HG03103 (cell line): ENCODE measurements around the gene PHLPP1.

Experiments
- ATAC-seq: cut with Tn5 transposase; IDR thresholded peaks from one replicate; pipeline ENCODE4 v1.9.1; 2021; ENCODE audit warnings: low read depth; ENCODE audit not compliant: unreplicated experiment

PHLPP1 gene

DNA sequence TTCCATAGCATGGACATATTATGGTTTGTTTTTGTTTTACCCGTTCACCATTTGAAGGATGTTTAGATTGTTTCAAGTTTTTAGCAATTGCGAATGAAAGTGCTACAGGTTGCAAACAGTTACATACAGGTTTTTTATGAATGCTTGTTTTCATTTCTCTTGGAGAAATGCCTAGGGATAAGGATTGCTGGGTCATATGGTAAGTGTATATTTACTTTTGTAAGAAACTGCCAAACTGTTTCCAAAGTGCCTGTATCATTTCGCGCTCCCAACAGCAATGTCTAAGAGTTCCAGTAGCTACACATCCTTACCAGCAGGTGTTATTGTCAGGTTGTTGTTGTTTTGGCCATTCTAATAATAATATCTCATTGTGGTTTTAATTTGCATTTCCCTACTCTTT, 251.7 kb downstream of the PHLPP1 start:
- ATAC-seq = no peak

GRCh38 chr18:62973689-62974088, 258.3 kb downstream of the PHLPP1 start:
- ATAC-seq = no peak

- ATAC-seq = no peak
These were observed 259.0 kb downstream of the PHLPP1 start for GRCh38 chr18:62974388-62974787.

DNA sequence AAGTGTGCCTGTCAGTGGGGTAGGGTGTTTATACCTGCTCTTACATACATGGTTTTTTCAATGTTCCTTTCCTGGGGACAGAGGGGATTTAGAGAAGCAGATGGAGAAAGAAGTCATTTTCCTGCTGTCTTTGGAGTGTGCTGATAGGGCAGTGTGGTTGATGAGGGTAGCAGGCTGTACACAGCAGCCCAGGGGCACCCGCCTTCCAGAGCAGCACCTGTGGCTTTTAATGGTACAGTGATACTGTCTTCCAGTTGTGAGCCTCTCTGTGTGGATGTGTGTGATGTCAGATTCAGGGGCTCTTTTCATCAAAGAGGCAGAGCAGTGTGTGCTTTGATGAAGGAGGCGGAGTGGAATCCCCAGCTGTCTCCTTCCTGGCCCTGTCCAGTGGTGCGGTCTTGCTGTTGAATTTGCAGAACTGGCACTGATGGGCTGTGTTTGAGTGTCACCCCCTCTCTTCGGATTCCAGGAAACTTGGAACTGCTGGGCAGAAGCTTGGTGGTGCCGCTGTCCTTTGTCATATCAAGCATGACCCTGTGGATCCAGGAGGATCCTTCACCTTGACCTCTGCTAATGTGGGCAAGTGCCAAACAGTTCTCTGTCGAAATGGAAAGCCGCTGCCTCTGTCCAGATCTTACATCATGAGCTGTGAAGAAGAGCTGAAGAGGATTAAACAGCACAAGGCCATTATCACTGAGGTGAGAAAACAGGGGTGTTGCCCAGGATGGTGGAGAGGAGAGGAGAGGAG, 259.8 kb downstream of the PHLPP1 start:
- ATAC-seq = no peak

- ATAC-seq = no peak
These were observed 260.4 kb downstream of the PHLPP1 start for GRCh38 chr18:62975785-62976184.

DNA sequence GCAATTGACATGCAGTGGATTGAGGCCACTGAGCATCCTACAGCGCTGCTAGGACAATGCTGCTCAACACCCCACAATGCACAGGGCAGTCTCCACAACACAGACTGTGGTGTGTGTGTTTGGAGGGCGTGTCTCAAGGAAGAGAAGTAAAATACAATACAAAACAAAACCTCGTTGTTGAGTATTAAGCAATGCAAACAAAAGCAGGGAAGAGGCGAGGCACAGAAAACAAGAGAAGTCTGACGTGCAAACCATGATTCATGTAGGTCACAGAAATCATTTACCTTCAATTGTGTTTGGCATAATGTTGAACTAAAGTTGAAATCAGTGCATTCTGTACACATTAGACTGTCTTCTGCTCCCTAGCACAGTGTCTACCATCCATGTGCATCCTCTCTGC, 260.9 kb downstream of the PHLPP1 start:
- no peak for ATAC-seq

DNA sequence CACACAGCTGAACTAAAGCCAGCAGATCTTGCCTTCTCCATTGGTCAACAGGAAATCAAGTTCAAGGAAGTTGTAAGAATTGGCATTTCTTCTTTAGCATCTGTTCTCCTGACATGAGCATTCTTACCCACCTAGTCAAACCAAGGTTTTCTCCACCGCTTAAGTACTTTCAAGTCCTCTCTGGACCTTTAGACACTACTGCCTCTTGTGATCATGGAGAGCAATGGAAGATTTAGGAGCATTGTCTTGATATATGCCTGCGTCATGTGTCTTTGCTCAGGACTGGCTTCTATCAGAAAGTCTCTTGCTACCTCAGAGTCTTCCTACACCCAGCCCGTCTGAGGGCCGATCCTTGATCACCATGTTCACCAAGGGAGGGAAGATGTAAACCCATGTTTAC, 262.2 kb downstream of the PHLPP1 start:
- ATAC-seq = no peak

DNA sequence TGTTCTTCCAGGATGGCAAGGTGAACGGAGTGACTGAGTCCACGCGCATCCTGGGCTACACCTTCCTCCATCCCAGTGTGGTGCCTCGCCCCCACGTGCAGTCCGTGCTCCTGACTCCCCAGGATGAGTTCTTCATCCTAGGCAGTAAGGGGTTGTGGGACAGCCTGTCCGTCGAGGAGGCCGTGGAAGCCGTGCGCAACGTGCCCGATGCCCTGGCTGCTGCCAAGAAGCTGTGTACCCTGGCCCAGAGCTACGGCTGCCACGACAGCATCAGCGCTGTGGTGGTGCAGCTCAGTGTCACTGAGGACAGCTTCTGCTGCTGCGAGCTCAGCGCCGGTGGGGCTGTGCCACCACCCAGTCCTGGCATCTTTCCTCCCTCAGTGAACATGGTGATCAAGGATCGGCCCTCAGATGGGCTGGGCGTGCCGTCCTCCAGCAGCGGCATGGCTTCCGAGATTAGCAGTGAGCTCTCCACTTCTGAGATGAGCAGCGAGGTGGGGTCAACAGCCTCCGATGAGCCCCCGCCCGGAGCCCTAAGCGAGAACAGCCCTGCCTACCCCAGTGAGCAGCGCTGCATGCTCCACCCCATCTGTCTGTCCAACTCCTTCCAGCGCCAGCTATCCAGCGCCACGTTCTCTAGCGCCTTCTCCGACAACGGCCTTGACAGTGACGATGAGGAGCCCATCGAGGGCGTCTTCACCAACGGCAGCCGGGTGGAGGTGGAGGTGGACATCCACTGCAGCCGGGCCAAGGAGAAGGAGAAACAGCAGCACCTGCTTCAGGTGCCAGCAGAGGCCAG, 263.1 kb downstream of the PHLPP1 start:
- ATAC-seq = no peak

DNA sequence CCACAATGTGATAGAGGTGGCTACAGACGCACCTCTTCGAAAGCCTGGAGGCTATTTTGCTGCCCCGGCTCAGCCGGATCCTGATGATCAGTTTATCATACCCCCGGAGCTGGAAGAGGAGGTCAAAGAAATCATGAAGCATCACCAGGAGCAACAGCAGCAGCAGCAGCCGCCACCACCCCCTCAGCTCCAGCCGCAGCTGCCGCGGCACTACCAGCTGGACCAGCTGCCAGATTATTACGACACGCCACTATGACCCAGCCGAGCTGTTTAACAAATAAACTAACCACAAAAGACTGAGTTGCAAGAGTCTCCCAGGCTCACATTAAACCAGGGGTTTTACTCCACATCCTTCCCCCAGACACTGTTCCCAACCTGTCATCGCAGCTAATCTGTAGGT, 263.8 kb downstream of the PHLPP1 start:
- ATAC-seq = no peak

DNA sequence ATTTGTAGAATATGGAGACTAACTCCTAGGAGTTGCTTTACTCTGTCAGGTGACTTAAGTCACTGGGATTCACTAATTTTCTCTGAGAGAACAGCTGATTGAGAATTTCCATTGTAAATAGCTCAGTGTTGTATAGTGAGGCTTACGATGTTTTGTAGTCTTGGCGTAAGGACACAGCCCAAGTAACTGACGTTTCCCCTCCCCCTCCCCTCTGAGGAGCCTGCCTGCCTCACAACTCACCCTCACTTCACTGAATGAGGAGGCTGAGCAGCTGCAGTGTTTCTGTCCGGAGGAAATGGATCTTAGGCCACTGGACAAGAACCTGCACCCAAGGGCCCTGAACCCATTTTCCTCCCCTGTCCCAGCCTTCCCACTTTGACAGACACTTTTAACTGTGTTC, 264.6 kb downstream of the PHLPP1 start:
- no peak for ATAC-seq

DNA sequence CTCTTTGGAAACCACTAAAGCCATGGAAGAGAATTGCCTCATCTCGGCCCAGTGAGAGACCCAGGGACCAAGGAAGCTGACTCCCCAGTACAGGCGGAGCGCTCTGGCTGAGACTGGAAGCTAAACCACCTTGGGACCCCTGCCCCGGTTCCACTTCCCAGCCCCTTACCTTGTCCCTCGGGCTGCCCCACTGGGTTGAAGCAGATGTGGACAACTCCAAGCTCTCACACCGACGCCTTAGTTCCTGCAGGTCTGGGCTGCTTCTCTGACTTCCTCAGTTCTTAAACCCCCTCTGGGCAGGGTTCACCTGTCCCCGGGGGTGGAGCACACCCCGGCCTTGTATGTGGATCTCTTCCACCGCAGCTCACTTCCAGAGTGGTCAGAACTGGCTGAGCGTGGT, 266.2 kb downstream of the PHLPP1 start:
- ATAC-seq = no peak

GRCh38 chr18:62982600-62983251, 267.4 kb downstream of the PHLPP1 start:
- no peak for ATAC-seq

DNA sequence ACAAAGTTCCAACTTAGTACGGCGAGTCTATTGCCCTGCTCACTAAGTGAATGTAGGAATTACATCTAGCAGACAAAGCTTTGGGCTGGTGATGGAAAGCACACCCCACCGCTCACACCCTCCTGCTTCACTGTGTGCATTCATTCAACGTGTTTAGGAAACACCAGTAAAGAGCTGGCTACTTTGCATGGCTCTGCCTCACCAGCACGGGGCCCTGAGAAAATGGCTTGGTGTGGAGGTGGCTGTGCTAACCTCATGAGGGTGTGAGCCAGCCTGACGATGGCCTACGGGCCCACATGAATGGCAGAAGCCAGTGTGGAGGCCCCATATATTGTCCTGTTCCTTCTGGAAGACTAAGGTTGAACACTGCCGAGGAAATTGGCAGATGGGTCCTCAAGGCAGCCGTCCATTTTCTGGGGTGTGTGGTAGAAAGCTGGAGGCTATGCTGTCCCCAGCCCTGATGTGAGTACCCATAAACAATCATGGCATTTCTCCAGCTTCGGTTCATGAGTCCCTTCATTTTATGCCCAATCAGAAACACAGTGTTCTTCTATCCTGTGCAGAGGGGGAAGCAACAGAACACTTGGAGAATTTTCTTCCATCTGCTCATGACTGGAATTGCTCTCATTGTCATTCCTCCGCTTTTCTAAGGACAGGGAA, 269.4 kb downstream of the PHLPP1 start:
- ATAC-seq = no peak

DNA sequence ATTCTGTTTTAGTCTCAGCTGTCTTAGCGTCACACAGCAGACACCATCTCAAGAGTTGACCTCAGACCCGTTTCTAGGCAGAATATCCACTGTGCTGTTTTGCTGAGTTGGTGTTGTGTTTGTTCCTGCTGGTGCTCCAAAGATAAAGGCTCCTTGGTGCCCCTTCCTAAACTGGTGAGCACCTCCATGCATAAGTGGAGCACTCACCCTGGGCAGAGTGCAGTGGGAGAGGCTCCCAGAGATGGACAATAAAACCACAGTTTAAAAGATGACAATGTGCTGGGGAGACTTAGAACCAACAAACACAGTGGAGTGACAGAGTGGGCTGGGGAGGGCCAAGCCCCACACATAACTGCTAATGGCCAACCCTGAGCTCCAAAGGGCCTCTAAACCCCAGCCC, 271.1 kb downstream of the PHLPP1 start:
- ATAC-seq = no peak

DNA sequence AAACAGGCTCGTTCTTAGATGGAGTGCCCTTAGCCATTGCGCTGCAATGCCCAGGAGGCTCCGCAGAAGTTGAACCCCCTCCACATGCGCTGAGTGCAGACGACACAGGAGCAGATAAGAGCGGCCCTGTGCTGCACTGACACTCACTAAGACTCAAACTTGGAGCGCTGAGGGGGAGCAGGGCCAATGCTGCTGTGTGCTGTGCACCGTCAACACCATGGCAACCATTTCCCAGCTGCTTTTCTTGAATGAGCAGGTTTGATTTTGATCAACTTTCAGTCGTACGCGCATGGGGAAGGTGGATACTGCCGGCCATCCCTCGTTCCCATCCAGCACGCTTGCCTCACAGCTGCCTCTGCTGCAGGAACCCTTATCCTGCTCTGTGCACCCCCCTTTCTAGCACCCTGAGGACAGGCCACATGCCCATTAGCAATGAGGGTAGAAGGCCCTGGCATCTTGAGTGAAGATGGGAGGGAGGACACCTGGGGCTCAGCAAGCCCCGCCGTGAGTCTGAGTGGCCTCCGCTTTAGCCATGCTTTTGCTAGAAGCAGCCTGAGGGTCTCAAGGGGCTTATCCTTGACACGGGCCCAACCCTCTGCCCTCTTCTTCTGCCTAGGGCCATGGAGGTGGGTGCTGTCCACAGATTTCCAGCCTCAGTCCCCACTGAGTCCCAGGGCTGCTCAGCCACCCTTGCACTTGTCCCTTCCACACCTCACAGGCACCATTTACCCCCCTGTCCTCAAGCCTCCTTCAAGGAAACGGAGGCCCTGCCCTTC, 271.9 kb downstream of the PHLPP1 start:
- ATAC-seq = no peak

GRCh38 chr18:62987859-62988258, 272.5 kb downstream of the PHLPP1 start:
- no peak for ATAC-seq

GRCh38 chr18:62988471-62988870, 273.1 kb downstream of the PHLPP1 start:
- ATAC-seq = no peak

GRCh38 chr18:62989195-62989594, 273.9 kb downstream of the PHLPP1 start:
- no peak for ATAC-seq

GRCh38 chr18:62990653-62991052, 275.3 kb downstream of the PHLPP1 start:
- no peak for ATAC-seq

GRCh38 chr18:62991389-62991788, 276.0 kb downstream of the PHLPP1 start:
- ATAC-seq = no peak
